HUDEP-2 (cell line): Measurements from ENCODE around the gene TMEM161A.
"Not testable (repeated sequence)": the region's sequence is repeated elsewhere in the genome, so short reads cannot be mapped to it uniquely, and the experiment has no call there.

Experiments used
- DNase-seq, 76 experiments: peaks; one replicate each; lab custom pipeline; 2025; ENCODE audit not compliant: unreplicated experiment in 76 of 76; lab: John Stamatoyannopoulos, UW

Gene TMEM161A

GRCh38 chr19:19138109-19138981 lies at the start of gene TMEM161A:
TMEM161A (minus strand) TSS chr19:19138478; CDS start chr19:19138428, 50 bp downstream.
- DNase-seq = peak; percentile 88 to 100 (median 99)

GRCh38 chr19:19186742-19187141 lies 48.5 kb upstream of the TMEM161A start:
- no peak for DNase-seq

- peak in 59 of 76 experiments; percentile 11 to 74 (median 44) for DNase-seq
Measured at GRCh38 chr19:19185853-19186740, 47.8 kb upstream of the TMEM161A start.

- no peak for DNase-seq
Measured at GRCh38 chr19:19181488-19181998, 43.3 kb upstream of the TMEM161A start.

GRCh38 chr19:19179548-19180441 lies 41.5 kb upstream of the TMEM161A start:
- peak in 65 of 76 experiments; percentile 19 to 89 (median 55) for DNase-seq

GRCh38 chr19:19176950-19177349 lies 38.7 kb upstream of the TMEM161A start:
- no peak for DNase-seq

- DNase-seq = not testable (repeated sequence)
Measured at GRCh38 chr19:19173243-19173642, 35.0 kb upstream of the TMEM161A start.

GRCh38 chr19:19171821-19172532 lies 33.7 kb upstream of the TMEM161A start:
- peak in 2 of 76 experiments; percentile 10 to 21 for DNase-seq

- DNase-seq = no peak
Measured at GRCh38 chr19:19170873-19171672, 32.8 kb upstream of the TMEM161A start.

GRCh38 chr19:19170053-19170872 lies 32.0 kb upstream of the TMEM161A start, which contains the start of gene MEF2B:
MEF2B (minus strand) TSS chr19:19170263; CDS start chr19:19150735, 19,528 bp downstream.
- peak in 71 of 76 experiments; percentile 35 to 91 (median 80) for DNase-seq

- no peak for DNase-seq
Measured at GRCh38 chr19:19169236-19170052, 31.2 kb upstream of the TMEM161A start.

GRCh38 chr19:19167612-19168011 lies 29.3 kb upstream of the TMEM161A start:
- no peak for DNase-seq

- DNase-seq = no peak
Measured at GRCh38 chr19:19165396-19165795, 27.1 kb upstream of the TMEM161A start.

- no peak for DNase-seq
Measured at GRCh38 chr19:19162495-19162894, 24.2 kb upstream of the TMEM161A start.

- no peak for DNase-seq
Measured at GRCh38 chr19:19160461-19161035, 22.3 kb upstream of the TMEM161A start.

GRCh38 chr19:19159534-19159933 lies 21.3 kb upstream of the TMEM161A start:
- no peak for DNase-seq
